ENCODE results near the gene RNF212. TPM values are rescaled to one million over a fixed set of nuclear protein-coding genes. Genes with fewer than 3 reads are reported as not detected.

Gene RNF212
- total and polyA plus RNA-seq, 4 donors, result 3.5 to 8.8 (median 5.3) TPM

DNA sequence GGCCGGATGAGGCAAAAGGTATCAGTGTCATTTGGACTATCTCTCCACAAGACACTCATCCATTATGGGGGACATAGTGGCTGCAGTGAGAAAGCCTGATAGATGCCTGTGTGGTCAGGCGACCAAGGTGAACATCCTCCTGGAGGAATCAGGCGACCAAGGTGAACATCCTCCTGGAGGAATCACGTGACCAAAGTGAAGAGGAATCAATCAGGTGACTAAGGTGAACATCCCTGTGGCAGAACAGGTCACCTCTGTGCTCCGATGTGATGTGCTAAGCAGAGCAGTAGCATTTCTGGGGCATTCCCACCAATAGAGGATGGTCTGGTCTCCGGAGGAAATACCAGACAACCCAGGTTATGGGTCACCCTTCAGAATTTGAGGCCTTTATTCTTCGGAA is 44.0 kb downstream of the RNF212 start:
- Histone ChIP-seq H3K27ac (ENCODE audit: low read depth in 1 of 2, low read length in 1 of 2) (no peak overlapping the region), H3K36me3 (ENCODE audit: control insufficient read depth in 4 of 4, insufficient read depth in 4 of 4, low read length in 4 of 4) (no peaks in the 10 kb centered on the region), H3K4me1 (ENCODE audit: control insufficient read depth in 5 of 5, insufficient read depth in 5 of 5, low read length in 5 of 5) (peaks cover 0 to 2% (median 0%) of the 10 kb centered on the region in 5 donors), H3K4me3 (no peak overlapping the region), H3K9ac (ENCODE audit: insufficient read depth in 1 of 2, low read length in 2 of 2) (no peak overlapping the region), H3K9me3 (ENCODE audit: control insufficient read depth in 4 of 4, insufficient read depth in 3 of 4, low read length in 3 of 4) (no peaks in the 10 kb centered on the region), H3K27me3 (ENCODE audit: control insufficient read depth in 3 of 3, insufficient read depth in 3 of 3, low read length in 2 of 3) (peaks cover 3 to 8% (median 3%) of the 10 kb centered on the region in 3 donors)
- TF ChIP-seq, protein P1, sequence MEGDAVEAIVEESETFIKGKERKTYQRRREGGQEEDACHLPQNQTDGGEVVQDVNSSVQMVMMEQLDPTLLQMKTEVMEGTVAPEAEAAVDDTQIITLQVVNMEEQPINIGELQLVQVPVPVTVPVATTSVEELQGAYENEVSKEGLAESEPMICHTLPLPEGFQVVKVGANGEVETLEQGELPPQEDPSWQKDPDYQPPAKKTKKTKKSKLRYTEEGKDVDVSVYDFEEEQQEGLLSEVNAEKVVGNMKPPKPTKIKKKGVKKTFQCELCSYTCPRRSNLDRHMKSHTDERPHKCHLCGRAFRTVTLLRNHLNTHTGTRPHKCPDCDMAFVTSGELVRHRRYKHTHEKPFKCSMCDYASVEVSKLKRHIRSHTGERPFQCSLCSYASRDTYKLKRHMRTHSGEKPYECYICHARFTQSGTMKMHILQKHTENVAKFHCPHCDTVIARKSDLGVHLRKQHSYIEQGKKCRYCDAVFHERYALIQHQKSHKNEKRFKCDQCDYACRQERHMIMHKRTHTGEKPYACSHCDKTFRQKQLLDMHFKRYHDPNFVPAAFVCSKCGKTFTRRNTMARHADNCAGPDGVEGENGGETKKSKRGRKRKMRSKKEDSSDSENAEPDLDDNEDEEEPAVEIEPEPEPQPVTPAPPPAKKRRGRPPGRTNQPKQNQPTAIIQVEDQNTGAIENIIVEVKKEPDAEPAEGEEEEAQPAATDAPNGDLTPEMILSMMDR (IDR thresholded peaks at IDR 0.05; ENCODE audit: control extremely low read depth, extremely low read depth), result no peak
- ATAC-seq (ENCODE audit: insufficient read depth, low FRiP score) (no peak), DNase-seq (no peak)
- WGBS, 2 donors, result 80 to 89% methylated on average over 7 of the region's 7 CpGs

DNA sequence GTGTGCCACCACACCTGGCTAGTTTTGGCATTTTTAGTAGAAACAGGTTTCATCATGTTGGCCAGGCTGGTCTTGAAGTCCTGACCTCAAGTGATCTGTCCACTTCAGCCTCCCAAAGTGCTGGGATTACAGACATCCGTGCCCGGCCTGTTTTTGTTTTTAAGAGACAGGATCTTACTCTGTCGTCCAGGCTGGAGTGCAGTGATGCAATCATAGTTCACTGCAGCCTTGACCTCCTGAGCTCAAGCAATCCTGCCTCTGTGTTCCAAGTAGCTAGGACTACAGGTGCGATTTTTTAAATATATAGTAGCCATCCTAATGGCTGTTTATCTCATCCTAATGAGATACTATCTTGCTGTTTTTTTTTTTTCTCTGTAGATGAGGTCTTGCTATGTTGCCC is 47.6 kb downstream of the RNF212 start:
- H3K9ac ChIP-seq (ENCODE audit: insufficient read depth in 1 of 2, low read length in 2 of 2), result no peak overlapping the region
- H3K27me3 ChIP-seq (ENCODE audit: control insufficient read depth in 3 of 3, insufficient read depth in 3 of 3, low read length in 2 of 3), result peaks cover 3 to 23% (median 4%) of the 10 kb centered on the region in 3 donors
- no peaks in the 10 kb centered on the region for H3K36me3 ChIP-seq (ENCODE audit: control insufficient read depth in 4 of 4, insufficient read depth in 4 of 4, low read length in 4 of 4)
- WGBS, 2 donors, result 18 to 51% methylated on average over 4 of the region's 4 CpGs
- H3K27ac ChIP-seq (ENCODE audit: low read depth in 1 of 2, low read length in 1 of 2), result peak overlapping the region in 1 of 2 donors; percentile 31
- TF ChIP-seq, protein P1 (IDR thresholded peaks at IDR 0.05; ENCODE audit: control extremely low read depth, extremely low read depth), result no peak
- ATAC-seq (ENCODE audit: insufficient read depth, low FRiP score), result no peak
- DNase-seq, result no peak
- no peak overlapping the region for H3K4me3 ChIP-seq
- no peaks in the 10 kb centered on the region for H3K4me1 ChIP-seq (ENCODE audit: control insufficient read depth in 5 of 5, insufficient read depth in 5 of 5, low read length in 5 of 5)
- no peaks in the 10 kb centered on the region for H3K9me3 ChIP-seq (ENCODE audit: control insufficient read depth in 4 of 4, insufficient read depth in 3 of 4, low read length in 3 of 4)

DNA sequence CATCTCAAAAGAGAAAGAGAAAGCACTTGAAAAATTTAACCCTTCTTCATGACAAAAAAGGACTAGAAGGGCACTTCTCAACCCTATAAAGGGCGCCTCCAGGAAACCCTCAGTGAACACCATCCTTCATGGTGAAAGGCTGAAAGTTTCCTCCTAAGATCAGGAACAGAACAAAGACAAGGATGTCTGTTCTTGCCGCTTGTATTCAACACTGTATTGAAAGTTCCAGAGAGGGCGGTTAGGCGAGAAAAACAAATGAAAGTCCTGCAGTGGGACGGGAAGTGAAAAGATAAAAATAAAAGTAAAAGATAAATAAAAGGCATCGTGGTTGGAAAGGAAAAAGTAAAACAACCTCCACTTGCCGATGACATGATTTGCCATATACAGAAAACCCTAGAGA is 50.9 kb downstream of the RNF212 start:
- H3K9ac ChIP-seq (ENCODE audit: insufficient read depth in 1 of 2, low read length in 2 of 2), result no peak overlapping the region
- H3K4me1 ChIP-seq (ENCODE audit: control insufficient read depth in 5 of 5, insufficient read depth in 5 of 5, low read length in 5 of 5), result no peaks in the 10 kb centered on the region
- no peak overlapping the region for H3K27ac ChIP-seq (ENCODE audit: low read depth in 1 of 2, low read length in 1 of 2)
- H3K4me3 ChIP-seq, result no peak overlapping the region
- WGBS, 2 donors, result 35 to 53% methylated on average over 7 of the region's 7 CpGs
- H3K36me3 ChIP-seq (ENCODE audit: control insufficient read depth in 4 of 4, insufficient read depth in 4 of 4, low read length in 4 of 4), result no peaks in the 10 kb centered on the region
- ATAC-seq (ENCODE audit: insufficient read depth, low FRiP score) (no peak), DNase-seq (no peak)
- H3K9me3 ChIP-seq (ENCODE audit: control insufficient read depth in 4 of 4, insufficient read depth in 3 of 4, low read length in 3 of 4), result no peaks in the 10 kb centered on the region
- peaks cover 3 to 41% (median 20%) of the 10 kb centered on the region in 3 donors for H3K27me3 ChIP-seq (ENCODE audit: control insufficient read depth in 3 of 3, insufficient read depth in 3 of 3, low read length in 2 of 3)
- TF ChIP-seq, protein P1 (IDR thresholded peaks at IDR 0.05; ENCODE audit: control extremely low read depth, extremely low read depth), result no peak

DNA sequence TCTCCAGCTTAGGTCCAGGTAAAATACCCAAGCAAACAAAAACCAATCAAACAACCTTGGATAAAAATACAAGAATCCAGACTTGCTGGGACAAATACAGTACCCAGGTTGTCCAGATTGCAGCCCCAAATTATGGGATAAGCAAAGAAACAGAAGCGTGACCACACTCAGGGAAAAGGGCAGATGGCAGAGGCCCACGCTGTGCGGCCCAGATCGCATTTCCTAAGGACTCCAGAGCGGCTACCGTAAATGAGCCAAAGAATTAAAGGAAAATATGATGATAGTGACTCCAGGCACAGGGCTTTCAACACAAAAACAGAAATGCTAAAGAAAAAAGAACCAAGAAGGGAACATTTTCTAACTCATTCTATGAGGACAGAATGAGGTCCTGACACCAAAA is 51.6 kb downstream of the RNF212 start:
- no peaks in the 10 kb centered on the region for H3K9me3 ChIP-seq (ENCODE audit: control insufficient read depth in 4 of 4, insufficient read depth in 3 of 4, low read length in 3 of 4)
- H3K27ac ChIP-seq (ENCODE audit: low read depth in 1 of 2, low read length in 1 of 2), result no peak overlapping the region
- no peak overlapping the region for H3K9ac ChIP-seq (ENCODE audit: insufficient read depth in 1 of 2, low read length in 2 of 2)
- WGBS, 2 donors, result 88 to 94% methylated on average over 6 of the region's 6 CpGs
- TF ChIP-seq, protein P1 (IDR thresholded peaks at IDR 0.05; ENCODE audit: control extremely low read depth, extremely low read depth), result no peak
- no peaks in the 10 kb centered on the region for H3K4me1 ChIP-seq (ENCODE audit: control insufficient read depth in 5 of 5, insufficient read depth in 5 of 5, low read length in 5 of 5)
- H3K36me3 ChIP-seq (ENCODE audit: control insufficient read depth in 4 of 4, insufficient read depth in 4 of 4, low read length in 4 of 4), result no peaks in the 10 kb centered on the region
- ATAC-seq (ENCODE audit: insufficient read depth, low FRiP score) (no peak), DNase-seq (peak in 1 of 3 donors; percentile 3)
- peaks cover 3 to 47% (median 26%) of the 10 kb centered on the region in 3 donors for H3K27me3 ChIP-seq (ENCODE audit: control insufficient read depth in 3 of 3, insufficient read depth in 3 of 3, low read length in 2 of 3)
- no peak overlapping the region for H3K4me3 ChIP-seq

Measured in lung (tissue), 12 donors.